GM18511 (cell line): ENCODE measurements around the gene RFNG.
A peak's percentile ranks its signal among the peaks of the same experiment; 100 is the strongest.

ENCODE experiments used
- ATAC-seq: cut with Tn5 transposase; IDR thresholded peaks from one replicate; pipeline ENCODE4 v1.9.1; 2021; ENCODE audit warnings: mild to moderate bottlenecking, moderate library complexity; ENCODE audit not compliant: unreplicated experiment

Gene RFNG

GRCh38 chr17:82059272-82060000, 7.8 kb upstream of the RFNG start:
- no peak for ATAC-seq

- no peak for ATAC-seq
Observed at GRCh38 chr17:82058855-82059249, 7.2 kb upstream of the RFNG start.

- ATAC-seq: no peak
Observed at GRCh38 chr17:82058230-82058854, 6.7 kb upstream of the RFNG start.

GRCh38 chr17:82056729-82057621, 5.4 kb upstream of the RFNG start:
- ATAC-seq: no peak

GRCh38 chr17:82055965-82056728, 4.5 kb upstream of the RFNG start:
- no peak for ATAC-seq

- no peak for ATAC-seq
Observed at GRCh38 chr17:82055023-82055964, 3.7 kb upstream of the RFNG start.

- no peak for ATAC-seq
Observed at GRCh38 chr17:82054351-82055022, 2.9 kb upstream of the RFNG start.

GRCh38 chr17:82053556-82054263, 2.1 kb upstream of the RFNG start:
- no peak for ATAC-seq

GRCh38 chr17:82053130-82053529, 1.5 kb upstream of the RFNG start:
- no peak for ATAC-seq

GRCh38 chr17:82052638-82053059, 1.0 kb upstream of the RFNG start:
- ATAC-seq: no peak

GRCh38 chr17:82050761-82051641, 610 bp downstream of the RFNG start:
- ATAC-seq: peak; percentile 16

GRCh38 chr17:82050152-82050760, 1.4 kb downstream of the RFNG start:
- ATAC-seq: no peak

- no peak for ATAC-seq
Observed at GRCh38 chr17:82049521-82049971, 2.1 kb downstream of the RFNG start.

GRCh38 chr17:82049106-82049505, 2.5 kb downstream of the RFNG start:
- no peak for ATAC-seq

GRCh38 chr17:82048571-82048971, 3.0 kb downstream of the RFNG start:
- no peak for ATAC-seq

GRCh38 chr17:82047914-82048570, 3.6 kb downstream of the RFNG start:
- no peak for ATAC-seq

- ATAC-seq: no peak
Observed at GRCh38 chr17:82047379-82047778, 4.2 kb downstream of the RFNG start.
